SJCRH30 (cell line): Measurements from ENCODE around the gene VAT1L. TPM values are rescaled to one million over a fixed set of nuclear protein-coding genes. Genes with fewer than 3 reads are reported as not detected.
"Not testable (repeated sequence)": the region's sequence is repeated elsewhere in the genome, so short reads cannot be mapped to it uniquely, and the experiment has no call there.

Experiments
- DNase-seq, 2 experiments: peaks; one replicate each; pipeline ENCODE4 v3.0.0-alpha.2; 2015 to 2020
- H3K27ac ChIP-seq: fragments of 250-450 bp; sonication (Bioruptor Pico); 2 replicates; pipeline ENCODE4 v1.5.1; 2020; ENCODE audit warnings: mild to moderate bottlenecking, moderate library complexity
- H3K27me3 ChIP-seq: fragments of 250-450 bp; sonication (Bioruptor Pico); 2 replicates; pipeline ENCODE4 v1.5.1; 2020; ENCODE audit warnings: mild to moderate bottlenecking, moderate library complexity
- H3K36me3 ChIP-seq: fragments of 250-450 bp; sonication (Bioruptor Pico); 2 replicates; pipeline ENCODE4 v1.5.1; 2020; ENCODE audit warnings: mild to moderate bottlenecking, moderate library complexity
- H3K4me1 ChIP-seq: fragments of 250-450 bp; sonication (Bioruptor Pico); 2 replicates; pipeline ENCODE4 v1.5.1; 2020; ENCODE audit warnings: mild to moderate bottlenecking, moderate library complexity
- H3K4me3 ChIP-seq: fragments of 250-450 bp; sonication (Bioruptor Pico); 2 replicates; pipeline ENCODE4 v1.5.1; 2020; ENCODE audit warnings: mild to moderate bottlenecking, moderate library complexity
- H3K9me3 ChIP-seq: fragments of 250-450 bp; sonication (Bioruptor Pico); replicated peaks from 2 replicates; pipeline ENCODE4 v1.5.1; 2020; ENCODE audit warnings: mild to moderate bottlenecking, moderate library complexity
- total RNA-seq: library from RNA; depleted of rRNA; stranded (reverse); fragments of >200 nt; shearing (Covaris generic); gene quantifications from 2 replicates; pipeline ENCODE4 v1.2.3, GENCODE V29; 2014

Gene VAT1L
- total RNA-seq, 1 experiment from 2014 or later: not detected

GRCh38 chr16:77947590-77947989 lies 159.2 kb downstream of the VAT1L start:
- not testable (repeated sequence) for H3K36me3 ChIP-seq, H3K9me3 ChIP-seq, DNase-seq, H3K4me3 ChIP-seq, H3K27ac ChIP-seq, H3K4me1 ChIP-seq, H3K27me3 ChIP-seq

DNA sequence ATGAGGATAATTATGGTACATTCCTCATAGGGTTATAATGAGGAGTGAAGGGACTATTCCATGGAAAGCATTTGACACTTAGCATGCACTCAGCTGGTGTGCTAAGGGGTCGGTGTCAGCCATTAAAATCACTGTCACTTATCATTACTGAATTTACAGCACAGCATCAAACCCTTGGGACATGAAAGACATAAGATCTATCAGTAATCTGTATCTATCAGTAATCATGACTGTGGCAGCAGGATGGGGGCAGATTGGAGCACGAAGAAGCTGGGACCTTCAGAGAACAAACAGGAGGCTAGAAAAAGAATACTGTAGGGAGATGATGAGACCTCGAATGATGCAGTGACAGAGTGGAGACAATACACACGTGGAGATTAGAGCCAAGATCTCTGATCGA lies 160.5 kb downstream of the VAT1L start:
- H3K4me3 ChIP-seq: no peak overlapping the region
- no peak overlapping the region for H3K27ac ChIP-seq
- H3K27me3 ChIP-seq: no peaks in the 10 kb centered on the region
- no peak for DNase-seq
- no peaks in the 10 kb centered on the region for H3K9me3 ChIP-seq
- H3K36me3 ChIP-seq: no peaks in the 10 kb centered on the region
- H3K4me1 ChIP-seq: no peaks in the 10 kb centered on the region

- no peak for DNase-seq
- no peaks in the 10 kb centered on the region for H3K9me3 ChIP-seq
- no peaks in the 10 kb centered on the region for H3K27me3 ChIP-seq
- H3K36me3 ChIP-seq: no peaks in the 10 kb centered on the region
- no peaks in the 10 kb centered on the region for H3K4me1 ChIP-seq
- no peak overlapping the region for H3K4me3 ChIP-seq
- no peak overlapping the region for H3K27ac ChIP-seq
Measured at GRCh38 chr16:77949445-77949844, 161.1 kb downstream of the VAT1L start.

DNA sequence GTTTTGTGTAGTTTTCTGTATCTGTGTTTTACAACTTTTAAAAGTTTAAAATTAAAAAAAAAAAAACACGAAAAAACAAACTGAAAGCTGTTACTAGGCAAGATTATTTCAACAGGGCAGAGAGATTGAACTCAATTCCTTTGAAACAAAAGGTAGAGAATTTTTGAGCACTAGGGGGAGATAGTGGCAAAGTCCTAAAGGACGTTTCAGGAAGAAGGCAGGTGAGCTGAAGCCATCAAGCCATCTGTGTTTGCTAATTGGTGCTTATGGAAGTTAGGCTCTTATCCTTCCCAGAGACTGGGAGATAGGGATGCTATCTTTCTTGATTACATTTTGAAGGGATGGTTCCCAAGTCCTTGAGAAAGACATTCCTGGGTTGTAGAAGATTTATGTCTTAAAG lies 163.4 kb downstream of the VAT1L start:
- no peak overlapping the region for H3K27ac ChIP-seq
- H3K27me3 ChIP-seq: no peaks in the 10 kb centered on the region
- no peak overlapping the region for H3K4me3 ChIP-seq
- DNase-seq: peak in 1 of 2 experiments; percentile 10
- H3K4me1 ChIP-seq: no peaks in the 10 kb centered on the region
- H3K9me3 ChIP-seq: no peaks in the 10 kb centered on the region
- no peaks in the 10 kb centered on the region for H3K36me3 ChIP-seq

GRCh38 chr16:77955127-77955526 lies 166.8 kb downstream of the VAT1L start:
- Histone ChIP-seq H3K27me3 (no peaks in the 10 kb centered on the region), H3K36me3 (no peaks in the 10 kb centered on the region), H3K9me3 (no peaks in the 10 kb centered on the region), H3K4me3 (no peak overlapping the region), H3K4me1 (no peaks in the 10 kb centered on the region), H3K27ac (no peak overlapping the region)
- no peak for DNase-seq

- Histone ChIP-seq H3K9me3 (no peaks in the 10 kb centered on the region), H3K27ac (no peak overlapping the region)
- no peak for DNase-seq
Measured at GRCh38 chr16:77956231-77956630, 167.9 kb downstream of the VAT1L start.

GRCh38 chr16:77960766-77961165 lies 172.4 kb downstream of the VAT1L start:
- Histone ChIP-seq H3K9me3 (no peaks in the 10 kb centered on the region), H3K4me1 (no peaks in the 10 kb centered on the region), H3K27ac (no peak overlapping the region), H3K27me3 (no peaks in the 10 kb centered on the region), H3K4me3 (no peak overlapping the region), H3K36me3 (no peaks in the 10 kb centered on the region)
- no peak for DNase-seq

More at GRCh38 chr16:77956231-77956630, 167.9 kb downstream of the VAT1L start:
- Histone ChIP-seq H3K4me1 (no peaks in the 10 kb centered on the region), H3K36me3 (no peaks in the 10 kb centered on the region), H3K4me3 (no peak overlapping the region), H3K27me3 (no peaks in the 10 kb centered on the region)

GRCh38 chr16:77961814-77962213 lies 173.4 kb downstream of the VAT1L start:
- Histone ChIP-seq H3K27me3 (no peaks in the 10 kb centered on the region), H3K4me1 (no peaks in the 10 kb centered on the region), H3K4me3 (no peak overlapping the region), H3K27ac (no peak overlapping the region), H3K36me3 (no peaks in the 10 kb centered on the region), H3K9me3 (no peaks in the 10 kb centered on the region)
- no peak for DNase-seq

DNA sequence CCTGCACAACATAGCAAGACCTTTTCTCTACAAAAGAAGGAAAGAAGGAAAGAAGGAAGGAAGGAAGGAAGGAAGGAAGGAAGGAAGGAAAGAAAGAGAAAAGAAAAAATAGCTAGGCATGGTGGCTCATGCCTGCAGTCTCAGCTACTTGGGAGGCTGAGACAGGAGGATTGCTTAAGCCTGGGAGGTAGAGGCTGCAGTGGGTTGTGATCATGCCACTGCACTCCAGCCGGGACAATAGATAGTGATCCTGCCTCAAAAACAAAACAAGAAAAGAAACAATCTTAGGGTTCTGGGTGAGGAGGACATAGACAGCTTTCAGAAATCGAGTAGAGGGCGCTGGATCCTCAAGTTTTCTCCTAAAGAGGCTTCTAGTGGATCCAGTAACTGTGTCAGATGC lies 174.3 kb downstream of the VAT1L start:
- Histone ChIP-seq H3K27ac (no peak overlapping the region), H3K4me3 (no peak overlapping the region), H3K9me3 (no peaks in the 10 kb centered on the region), H3K4me1 (no peaks in the 10 kb centered on the region), H3K27me3 (no peaks in the 10 kb centered on the region), H3K36me3 (no peaks in the 10 kb centered on the region)
- DNase-seq: no peak

DNA sequence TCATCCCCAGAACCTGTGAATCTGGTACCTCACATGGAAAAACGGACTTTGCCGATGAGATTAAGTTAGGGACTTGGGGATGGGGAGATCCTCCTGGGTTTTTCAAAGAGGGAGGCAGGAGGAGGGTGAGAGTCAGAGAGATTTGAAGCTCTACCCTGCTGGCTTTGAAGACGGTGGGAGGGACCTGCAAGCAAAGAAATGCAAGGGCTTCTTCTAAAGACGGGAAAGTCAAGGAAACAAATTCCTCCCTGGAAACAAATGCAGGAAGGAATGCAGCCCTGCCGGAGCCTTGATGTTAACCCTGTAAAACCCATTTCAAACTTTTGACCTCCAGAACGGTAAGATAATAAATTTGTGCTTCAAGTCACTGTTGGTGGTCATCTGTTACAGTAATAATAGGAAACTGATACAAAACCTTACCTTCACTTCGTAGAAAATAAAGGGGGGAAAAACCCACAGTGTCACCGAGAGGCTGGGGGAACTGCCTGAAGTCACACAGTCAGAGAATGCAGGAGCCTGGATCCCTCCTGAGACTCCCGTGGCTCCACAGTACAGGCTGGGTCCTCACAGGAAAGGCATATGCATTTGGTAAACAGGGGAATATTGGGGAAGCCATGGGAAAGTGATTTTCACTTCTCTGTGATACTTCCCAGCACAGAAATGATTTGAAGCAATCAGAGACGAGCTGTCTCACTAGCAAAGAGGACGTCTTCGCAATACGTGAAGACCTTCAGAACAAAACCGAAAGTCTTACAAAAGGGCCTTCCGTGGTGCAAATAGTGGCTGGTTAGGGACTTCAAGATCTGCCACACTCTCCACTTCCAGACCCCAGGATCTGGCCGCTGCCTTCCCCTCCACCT lies 175.1 kb downstream of the VAT1L start:
- no peak overlapping the region for H3K4me3 ChIP-seq
- H3K9me3 ChIP-seq: no peaks in the 10 kb centered on the region
- no peak for DNase-seq
- no peaks in the 10 kb centered on the region for H3K36me3 ChIP-seq
- H3K27me3 ChIP-seq: no peaks in the 10 kb centered on the region
- no peak overlapping the region for H3K27ac ChIP-seq
- no peaks in the 10 kb centered on the region for H3K4me1 ChIP-seq

DNA sequence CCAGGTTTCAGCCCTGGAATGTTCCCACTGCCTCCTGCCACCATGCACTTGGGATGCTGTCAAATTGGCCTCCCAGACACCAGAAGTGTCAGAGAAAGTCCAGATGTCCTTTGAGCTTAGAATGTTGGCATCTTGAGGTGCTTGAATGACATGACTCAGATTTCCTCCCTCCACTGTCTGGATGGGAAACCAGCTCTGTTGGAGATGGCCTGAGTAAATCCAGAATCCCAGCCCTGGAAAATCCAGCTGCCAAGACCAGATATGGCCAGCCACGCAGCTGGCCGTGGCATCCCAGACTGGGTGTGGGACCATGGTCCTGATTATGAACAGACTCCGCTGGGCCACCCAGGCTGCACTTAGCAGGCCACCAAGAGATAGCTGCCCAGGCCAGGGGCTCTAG lies 177.0 kb downstream of the VAT1L start:
- no peaks in the 10 kb centered on the region for H3K36me3 ChIP-seq
- H3K4me1 ChIP-seq: no peaks in the 10 kb centered on the region
- no peak overlapping the region for H3K4me3 ChIP-seq
- H3K9me3 ChIP-seq: no peaks in the 10 kb centered on the region
- no peak overlapping the region for H3K27ac ChIP-seq
- no peak for DNase-seq
- no peaks in the 10 kb centered on the region for H3K27me3 ChIP-seq

GRCh38 chr16:77967054-77967904 lies 178.9 kb downstream of the VAT1L start:
- Histone ChIP-seq H3K4me3 (no peak overlapping the region), H3K27ac (no peak overlapping the region), H3K27me3 (no peaks in the 10 kb centered on the region), H3K4me1 (no peaks in the 10 kb centered on the region), H3K36me3 (no peaks in the 10 kb centered on the region), H3K9me3 (no peaks in the 10 kb centered on the region)
- no peak for DNase-seq

GRCh38 chr16:77969861-77970260 lies 181.5 kb downstream of the VAT1L start:
- Histone ChIP-seq H3K27ac (no peak overlapping the region), H3K9me3 (no peaks in the 10 kb centered on the region), H3K4me1 (no peaks in the 10 kb centered on the region), H3K36me3 (no peaks in the 10 kb centered on the region), H3K27me3 (no peaks in the 10 kb centered on the region), H3K4me3 (no peak overlapping the region)
- DNase-seq: no peak

- Histone ChIP-seq H3K36me3 (no peaks in the 10 kb centered on the region), H3K27ac (no peak overlapping the region), H3K4me3 (no peak overlapping the region), H3K9me3 (no peaks in the 10 kb centered on the region), H3K27me3 (no peaks in the 10 kb centered on the region), H3K4me1 (no peaks in the 10 kb centered on the region)
- no peak for DNase-seq
Measured at GRCh38 chr16:77970371-77970770, 182.0 kb downstream of the VAT1L start.

DNA sequence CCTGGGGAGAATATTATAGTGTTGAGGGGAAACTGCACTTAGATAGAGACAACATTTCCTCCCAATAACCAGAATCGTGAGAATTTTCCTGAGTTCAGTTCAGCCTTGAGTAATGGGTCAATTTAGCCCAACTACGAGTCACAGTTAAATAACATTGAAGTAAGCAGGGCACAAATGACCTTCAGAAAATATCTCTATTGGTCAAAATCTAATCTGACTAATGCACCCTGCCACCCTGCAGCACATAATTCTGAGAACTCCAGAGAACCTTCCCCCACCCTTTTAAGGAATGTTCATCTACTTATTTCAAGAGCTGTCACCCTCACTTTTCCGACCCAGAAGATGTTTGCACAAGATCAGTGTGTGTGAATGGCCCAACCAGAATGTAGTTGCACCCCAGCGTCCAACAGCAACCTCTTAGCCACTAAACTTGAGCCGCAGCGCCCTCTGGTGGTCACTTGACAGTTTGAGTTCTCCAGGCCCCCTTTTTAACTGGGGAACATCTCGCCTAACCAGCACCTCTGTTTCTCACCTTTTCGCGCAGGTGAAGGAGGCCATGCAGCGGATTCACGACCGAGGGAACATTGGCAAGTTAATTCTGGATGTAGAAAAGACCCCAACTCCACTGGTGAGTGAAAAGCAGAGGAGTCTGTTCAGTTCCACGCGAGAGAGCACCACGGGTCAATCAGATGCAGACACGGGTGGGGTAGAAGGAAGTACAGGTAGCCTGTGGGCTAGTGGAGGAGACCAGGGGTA lies 183.1 kb downstream of the VAT1L start:
- DNase-seq: peak; percentile 47 to 71
- Histone ChIP-seq H3K4me1 (no peaks in the 10 kb centered on the region), H3K9me3 (no peaks in the 10 kb centered on the region), H3K4me3 (no peak overlapping the region), H3K27ac (no peak overlapping the region), H3K36me3 (no peaks in the 10 kb centered on the region), H3K27me3 (no peaks in the 10 kb centered on the region)
